HG03103 (cell line): ENCODE data around the gene LRRN4CL.
A peak's percentile ranks its signal among the peaks of the same experiment; 100 is the strongest.
"Not testable (repeated sequence)": the region's sequence is repeated elsewhere in the genome, so short reads cannot be mapped to it uniquely, and the experiment has no call there.

ENCODE experiments used
- ATAC-seq: cut with Tn5 transposase; IDR thresholded peaks from one replicate; pipeline ENCODE4 v1.9.1; 2021; ENCODE audit warnings: low read depth; ENCODE audit not compliant: unreplicated experiment

LRRN4CL gene

DNA sequence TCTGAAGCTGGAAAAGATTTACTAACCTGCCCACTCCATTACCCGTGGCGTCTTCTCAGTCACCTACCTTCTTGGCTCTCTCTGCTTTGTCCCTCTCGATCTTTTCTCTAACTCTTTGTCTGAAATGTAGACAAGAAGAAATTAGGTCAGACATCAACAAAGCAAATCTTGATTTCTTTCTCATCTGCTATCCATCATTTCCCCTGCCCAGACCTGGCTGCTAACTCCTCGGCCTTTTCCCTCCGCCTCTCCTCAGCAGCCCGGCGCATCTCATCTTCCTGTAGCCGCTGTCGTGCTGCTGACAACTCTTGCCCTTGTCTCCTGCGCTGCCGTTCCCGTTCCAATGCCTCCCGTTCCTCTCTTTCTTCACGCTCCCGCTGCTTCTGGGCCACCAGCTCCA, 11.6 kb downstream of the LRRN4CL start:
- ATAC-seq, result no peak

DNA sequence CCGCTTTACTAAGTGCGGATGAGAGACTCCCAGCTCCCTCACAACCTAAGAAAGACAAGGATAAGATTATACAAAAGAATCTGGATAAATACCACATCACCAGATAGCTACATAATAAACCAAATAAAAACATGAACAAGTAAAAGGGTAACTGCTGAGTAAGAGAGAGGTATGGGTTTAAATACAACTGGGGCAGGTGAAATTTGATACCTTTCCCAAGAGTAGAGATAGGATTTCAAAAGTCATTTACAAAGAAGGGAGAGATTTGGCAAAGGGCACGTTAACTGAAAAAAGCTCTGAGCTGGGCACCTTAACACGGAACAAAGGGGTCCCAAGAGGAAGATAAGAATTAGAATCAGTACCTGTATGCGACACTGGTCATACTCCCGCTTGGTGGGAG, 12.2 kb downstream of the LRRN4CL start:
- ATAC-seq, result no peak

DNA sequence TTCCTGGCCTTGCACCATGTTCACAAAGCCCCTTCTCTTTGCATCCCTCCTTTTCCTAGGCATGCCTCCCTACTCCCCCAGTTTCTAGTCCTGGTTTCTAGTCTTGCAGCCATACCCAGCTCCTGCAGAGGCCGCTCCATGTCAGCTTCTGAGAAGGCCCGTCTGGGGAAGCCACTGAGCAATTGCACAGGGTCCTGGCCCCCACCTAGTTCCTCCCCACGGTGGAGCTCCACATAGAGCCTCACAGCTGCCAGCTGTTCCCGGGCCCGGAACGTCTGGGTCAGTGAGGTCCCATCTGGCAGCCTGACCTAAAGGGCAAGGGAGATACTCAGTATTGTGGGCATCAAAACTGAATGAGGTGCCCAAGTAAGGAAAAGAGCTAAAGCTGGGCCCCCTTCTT, 12.6 kb downstream of the LRRN4CL start:
- no peak for ATAC-seq

DNA sequence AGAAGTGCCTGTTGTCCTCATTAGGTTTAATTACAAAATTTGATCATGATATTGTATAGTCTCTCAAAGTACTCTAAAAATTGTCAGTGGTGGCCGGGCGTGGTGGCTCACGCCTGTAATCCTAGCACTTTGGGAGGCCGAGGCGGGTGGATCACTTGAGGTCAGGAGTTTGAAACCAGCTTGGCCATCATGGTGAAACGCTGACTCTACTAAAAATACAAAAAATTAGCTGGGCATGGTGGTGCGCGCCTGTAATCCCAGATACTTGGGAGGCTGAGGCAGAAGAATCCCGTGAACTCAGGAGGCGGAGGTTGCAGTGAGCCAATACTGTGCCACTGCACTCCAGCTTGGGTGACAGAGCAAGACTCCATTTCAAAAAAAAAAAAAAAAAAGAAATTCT, 13.9 kb downstream of the LRRN4CL start:
- not testable (repeated sequence) for ATAC-seq

DNA sequence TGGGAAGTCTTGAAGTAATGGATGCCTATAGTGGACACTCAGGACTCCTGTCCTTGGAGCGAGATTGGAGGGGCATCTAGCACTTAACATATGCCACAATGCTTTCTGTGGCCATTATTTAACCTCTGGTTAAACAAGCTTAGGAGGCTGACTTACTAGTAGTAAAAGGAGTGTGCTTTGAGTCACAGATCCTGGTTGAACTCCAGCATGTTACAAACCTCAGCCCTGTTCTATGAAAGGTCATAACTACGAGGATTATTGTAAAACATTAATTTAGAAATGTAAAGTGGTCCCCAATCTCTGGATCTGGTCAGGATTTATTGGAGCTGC, 16.2 kb downstream of the LRRN4CL start:
- ATAC-seq, result no peak

DNA sequence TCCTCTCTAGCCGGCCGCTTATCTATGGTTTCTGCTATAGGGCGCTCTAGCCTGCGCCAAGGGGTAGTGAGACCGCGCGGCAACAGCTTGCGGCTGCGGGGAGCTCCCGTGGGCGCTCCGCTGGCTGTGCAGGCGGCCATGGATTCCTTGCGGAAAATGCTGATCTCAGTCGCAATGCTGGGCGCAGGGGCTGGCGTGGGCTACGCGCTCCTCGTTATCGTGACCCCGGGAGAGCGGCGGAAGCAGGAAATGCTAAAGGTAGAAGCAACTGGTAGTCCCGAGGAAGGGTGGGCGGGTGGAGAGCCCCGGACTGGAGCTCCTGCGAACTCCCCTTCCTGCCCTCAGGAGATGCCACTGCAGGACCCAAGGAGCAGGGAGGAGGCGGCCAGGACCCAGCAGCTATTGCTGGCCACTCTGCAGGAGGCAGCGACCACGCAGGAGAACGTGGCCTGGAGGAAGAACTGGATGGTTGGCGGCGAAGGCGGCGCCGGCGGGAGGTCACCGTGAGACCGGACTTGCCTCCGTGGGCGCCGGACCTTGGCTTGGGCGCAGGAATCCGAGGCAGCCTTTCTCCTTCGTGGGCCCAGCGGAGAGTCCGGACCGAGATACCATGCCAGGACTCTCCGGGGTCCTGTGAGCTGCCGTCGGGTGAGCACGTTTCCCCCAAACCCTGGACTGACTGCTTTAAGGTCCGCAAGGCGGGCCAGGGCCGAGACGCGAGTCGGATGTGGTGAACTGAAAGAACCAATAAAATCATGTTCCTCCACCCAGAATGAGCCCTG, 17.5 kb downstream of the LRRN4CL start, which contains the start of the genes LBHD1 and UQCC3:
TSS of gene LBHD1 (minus strand) at position 660 of the 782 bp plus-strand sequence. CDS start 2,236 bp downstream, outside the sequence.
TSS of gene UQCC3 (plus strand) at position 66 of the 782 bp plus-strand sequence. CDS start at position 139, 73 bp downstream.
- ATAC-seq, result peak; percentile 51

DNA sequence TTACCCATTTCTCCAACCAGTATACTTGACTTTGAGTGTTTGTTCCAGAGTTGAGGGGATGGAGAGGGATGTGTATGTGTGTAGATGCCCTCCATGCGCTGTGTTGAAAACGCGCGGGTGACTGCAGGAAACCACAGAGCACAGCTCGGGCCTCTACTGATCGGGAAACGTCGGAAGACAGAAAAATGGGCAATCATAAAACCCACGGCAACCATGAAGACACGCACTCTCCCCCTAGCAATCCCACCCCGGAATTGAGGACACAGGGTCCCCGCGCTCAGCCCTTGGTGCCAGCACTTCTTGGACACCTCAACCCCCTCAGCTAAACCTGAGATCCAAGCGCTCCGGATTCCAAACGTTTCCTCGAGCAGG, 18.1 kb downstream of the LRRN4CL start:
- ATAC-seq, result no peak

DNA sequence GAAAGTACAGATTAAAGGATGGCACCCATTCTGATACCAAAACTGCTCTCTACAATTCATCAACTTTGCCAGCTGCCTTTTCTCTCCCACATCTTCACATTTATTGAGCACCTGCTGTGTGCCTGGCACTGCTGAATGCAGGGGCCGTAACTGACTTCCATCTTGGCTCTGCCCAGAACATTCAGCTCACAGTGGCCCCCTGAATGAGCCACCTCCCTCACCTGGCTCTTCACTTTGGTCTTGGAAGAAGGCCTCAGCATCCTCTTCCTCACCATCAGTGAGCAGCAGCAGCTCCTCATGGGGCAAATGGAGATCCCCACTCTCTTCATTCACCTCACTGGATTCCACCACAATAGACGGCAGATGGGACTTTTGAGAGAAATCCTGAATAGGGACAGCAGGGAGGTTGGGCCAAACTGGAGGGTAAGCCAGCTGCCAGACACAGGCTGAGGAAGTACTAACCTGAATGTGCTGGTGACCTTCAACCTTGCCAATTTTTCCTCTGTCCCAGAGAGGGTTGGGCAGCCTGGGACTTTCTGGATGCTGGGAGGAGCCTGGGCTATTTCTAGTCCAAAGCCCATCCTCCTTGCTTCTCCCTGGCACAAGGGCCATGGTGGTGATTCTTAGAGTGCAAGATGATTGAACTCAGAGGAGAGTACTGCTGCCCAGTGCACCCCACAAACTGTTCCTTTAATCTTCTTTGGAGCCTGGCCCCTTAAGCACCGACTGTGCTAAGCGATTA, 19.7 kb downstream of the LRRN4CL start:
- no peak for ATAC-seq

DNA sequence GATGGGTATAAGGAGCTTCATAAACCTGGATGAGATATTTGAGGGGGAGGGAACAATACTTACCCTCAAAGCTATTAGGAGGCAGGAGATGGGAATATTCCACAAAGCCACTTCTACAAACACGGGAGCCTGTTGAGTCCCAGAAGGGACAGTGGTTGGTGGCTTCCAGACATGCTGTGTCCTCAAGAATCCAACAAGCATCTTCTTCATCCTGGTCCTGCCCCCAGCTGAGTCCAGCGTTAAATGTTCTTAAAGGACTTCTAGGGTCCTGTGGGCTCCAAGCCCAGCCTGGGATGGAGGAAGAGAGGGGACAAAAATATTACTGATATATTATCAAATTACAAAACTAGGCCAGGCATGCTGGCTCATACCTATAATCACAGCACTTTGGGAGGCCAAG, 21.9 kb downstream of the LRRN4CL start:
- ATAC-seq, result no peak

DNA sequence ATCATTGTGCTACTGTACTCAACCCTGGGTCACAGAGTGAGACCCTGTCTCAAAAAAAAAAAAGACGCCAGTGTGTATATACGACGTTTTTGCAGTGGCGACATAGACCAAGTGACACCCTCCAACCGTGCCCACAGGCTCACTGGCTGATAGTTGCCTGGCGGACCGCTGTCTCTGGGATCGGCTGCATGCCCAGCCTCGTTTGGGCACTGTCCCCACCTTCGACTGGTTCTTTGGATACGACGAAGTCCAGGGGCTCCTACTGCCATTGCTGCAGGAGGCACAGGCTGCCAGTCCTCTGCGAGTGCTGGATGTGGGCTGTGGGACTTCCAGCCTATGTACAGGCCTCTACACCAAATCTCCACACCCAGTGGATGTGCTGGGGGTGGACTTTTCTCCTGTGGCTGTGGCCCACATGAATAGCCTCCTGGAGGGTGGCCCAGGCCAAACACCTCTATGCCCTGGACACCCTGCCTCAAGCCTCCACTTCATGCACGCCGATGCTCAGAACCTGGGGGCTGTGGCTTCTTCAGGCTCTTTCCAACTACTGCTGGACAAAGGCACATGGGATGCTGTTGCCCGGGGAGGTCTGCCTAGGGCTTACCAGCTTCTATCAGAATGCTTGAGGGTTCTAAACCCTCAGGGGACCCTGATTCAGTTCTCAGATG, 22.9 kb downstream of the LRRN4CL start:
- ATAC-seq, result no peak

DNA sequence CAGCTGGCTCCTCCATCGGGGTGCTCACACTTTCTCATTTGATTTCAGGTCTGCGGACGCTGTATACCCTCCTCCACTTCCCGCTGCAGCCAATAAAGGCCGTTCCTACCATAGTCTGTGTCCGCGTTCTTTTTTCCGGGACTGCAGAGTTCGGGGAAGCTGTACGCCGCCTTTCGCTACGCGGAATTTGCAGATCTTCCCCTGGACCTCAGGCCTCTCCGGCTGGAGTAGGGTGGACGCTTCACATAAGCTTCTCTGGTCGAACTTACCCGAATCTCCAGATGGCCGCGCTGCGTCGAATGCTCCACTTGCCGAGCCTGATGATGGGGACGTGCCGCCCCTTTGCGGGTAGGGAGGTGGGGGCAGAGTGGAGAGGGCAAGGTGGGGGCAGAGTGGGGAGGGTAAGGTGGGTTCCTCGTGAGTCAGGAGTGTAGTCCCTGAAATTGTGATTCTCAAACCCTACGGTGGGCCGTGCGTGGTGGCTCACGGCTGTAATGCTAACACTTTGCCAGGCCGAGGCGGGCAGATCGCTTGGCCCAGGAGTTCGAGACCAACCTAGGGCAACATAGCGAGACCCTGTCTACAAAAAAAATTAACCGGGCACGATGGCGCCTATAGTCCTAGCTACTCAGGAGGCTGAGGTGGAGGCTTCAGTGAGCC, 23.6 kb downstream of the LRRN4CL start:
- no peak for ATAC-seq

DNA sequence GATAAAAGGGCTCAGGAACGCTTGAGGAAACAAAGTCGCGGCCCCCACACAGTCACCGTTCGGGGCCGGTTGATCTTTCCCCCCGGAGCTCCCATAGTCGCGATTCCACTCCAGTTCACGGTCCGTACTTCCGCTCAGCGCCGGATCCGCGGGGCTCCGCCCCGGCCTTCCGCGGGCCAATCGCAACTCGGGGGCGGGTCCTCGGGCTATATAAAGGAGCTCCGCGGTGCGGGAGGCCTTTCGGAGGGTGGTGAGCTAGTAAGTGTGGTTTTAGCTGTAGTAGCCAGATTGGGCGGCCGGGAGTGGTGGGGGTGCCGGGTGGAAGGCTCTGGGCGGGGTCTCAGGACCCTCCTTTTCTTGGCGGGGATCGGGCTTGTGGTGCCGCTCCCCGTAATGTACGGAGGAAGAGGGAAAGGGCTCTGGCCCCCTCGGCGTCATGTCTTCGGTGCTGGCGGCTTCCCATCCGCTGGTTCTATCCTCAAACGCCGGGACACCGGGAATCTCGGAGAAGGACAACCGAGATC, 24.2 kb downstream of the LRRN4CL start, which contains the start of the genes C11orf98 and CSKMT:
TSS of gene C11orf98 (minus strand) at position 136 of the 524 bp plus-strand sequence. CDS start at position 95, 41 bp downstream.
TSS of gene CSKMT (plus strand) at position 238 of the 524 bp plus-strand sequence. CDS start 568 bp downstream, outside the sequence.
- ATAC-seq, result peak; percentile 67

DNA sequence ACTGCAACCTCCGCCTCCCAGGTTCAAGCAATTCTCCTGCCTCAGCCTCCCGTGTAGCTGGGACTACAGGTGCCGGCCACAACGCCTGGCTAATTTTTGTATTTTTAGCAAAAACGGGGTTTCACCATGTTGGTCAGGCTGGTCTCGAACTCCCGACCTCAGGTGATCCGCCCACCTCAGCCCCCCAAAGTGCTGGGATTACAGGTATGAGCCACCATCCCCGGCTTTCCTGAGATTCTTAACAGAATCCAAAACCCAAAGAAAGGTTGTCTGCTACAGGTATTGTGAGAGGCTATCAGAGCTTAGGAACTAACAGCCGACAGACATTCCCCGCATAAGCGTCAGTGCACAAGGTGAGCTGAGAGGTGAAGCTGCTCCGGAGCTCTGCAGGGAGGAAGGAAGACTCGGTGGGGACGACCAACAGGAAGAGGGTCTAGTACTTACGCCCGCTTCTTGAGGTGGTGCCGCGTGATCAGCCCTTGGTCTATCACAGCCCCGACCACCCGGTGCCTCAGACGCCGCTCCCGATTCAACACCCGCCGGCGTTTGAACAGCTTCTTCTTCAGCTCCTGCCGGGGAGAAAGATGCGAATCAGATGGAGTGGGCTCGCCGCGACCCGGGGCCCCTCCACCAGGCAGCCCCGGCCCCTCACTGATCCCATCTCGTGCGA, 24.8 kb downstream of the LRRN4CL start:
- ATAC-seq, result peak; percentile 23

DNA sequence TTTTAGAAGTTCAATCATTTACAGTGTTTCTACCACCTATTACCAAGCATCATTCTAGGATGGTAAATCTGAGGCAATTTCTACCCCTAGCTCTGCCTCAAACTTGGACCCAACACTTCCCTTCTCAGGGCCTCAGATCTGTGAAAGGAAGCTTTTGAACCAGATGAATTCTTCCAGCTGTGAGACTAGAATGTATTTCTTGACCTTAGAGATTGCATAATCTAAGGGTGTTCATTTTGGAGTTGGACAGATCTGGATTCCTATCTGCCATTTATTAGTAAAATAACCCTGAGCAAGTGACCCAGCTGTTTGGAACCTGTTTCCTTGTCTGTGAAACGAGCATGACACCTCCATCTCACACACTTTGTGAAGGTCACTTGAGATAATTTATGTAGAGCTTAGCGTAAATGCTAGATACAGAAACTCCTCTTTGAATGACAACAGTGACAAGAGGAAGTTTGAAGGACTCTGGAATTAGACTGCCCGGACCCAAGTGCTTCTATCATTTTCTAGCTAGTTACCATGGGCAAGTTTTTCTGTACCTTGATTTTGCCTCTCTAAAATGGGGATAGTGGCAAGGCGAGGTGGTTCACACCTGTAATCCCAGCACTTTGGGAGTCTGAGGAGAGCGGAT, 32.4 kb downstream of the LRRN4CL start:
- no peak for ATAC-seq

DNA sequence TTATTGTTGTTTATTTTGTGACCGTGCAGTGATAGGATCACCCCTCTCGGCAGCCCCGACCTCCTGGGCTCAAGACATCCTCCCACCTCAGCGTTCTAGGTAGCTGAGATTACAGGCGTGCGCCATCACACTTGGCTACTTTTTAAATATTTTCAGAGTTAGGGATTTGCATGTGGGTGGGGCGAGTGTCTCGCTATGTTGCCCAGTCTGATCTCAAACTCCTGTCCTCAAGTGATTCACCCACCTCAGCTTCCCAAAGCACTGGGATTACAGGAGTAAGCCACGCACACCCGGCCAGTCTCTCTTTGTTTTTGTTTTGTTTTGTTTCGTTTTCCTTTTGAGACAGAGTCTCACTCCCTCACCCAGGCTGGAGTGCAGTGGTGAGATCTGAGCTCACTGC, 35.0 kb downstream of the LRRN4CL start:
- no peak for ATAC-seq

DNA sequence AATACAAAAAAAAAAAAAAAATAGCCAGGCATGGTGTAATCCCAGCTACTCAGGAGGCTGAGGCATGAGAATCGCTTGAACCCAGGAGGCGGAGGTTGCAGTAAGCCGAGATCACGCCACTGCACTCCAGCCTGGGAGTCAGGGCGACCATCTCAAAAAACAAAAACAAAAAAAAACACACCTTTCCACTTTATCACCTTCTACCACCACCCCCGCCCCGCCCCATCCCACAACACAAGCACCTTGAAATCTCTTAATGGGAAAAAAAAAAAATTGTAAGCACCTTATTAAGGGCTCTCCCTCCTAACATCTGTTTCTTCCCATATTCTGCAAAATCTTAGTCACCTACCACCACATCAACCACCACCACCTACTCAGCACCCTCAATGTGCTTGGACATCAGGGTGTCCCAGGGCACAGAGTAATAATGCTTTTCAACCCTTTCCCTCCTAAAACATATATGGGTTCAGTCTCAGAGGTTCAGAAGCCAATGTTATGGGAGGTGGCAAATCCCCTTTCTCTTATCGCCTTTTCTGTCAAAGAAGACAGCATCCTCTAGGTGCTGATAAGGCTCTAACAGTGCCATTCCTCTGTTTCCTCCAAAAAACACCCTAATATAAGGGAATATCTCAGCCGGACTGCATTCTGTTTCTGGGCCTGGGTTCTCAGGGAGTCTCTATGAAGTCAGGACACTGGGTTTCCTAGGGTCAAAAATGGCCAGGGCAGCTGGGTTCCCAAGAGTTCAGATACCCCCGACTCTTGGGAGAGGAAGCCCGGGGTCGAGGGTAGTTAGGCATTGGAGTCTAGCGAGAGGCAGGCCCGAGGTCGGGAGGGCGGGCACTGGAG, 36.9 kb downstream of the LRRN4CL start:
- ATAC-seq, result peak; percentile 8

DNA sequence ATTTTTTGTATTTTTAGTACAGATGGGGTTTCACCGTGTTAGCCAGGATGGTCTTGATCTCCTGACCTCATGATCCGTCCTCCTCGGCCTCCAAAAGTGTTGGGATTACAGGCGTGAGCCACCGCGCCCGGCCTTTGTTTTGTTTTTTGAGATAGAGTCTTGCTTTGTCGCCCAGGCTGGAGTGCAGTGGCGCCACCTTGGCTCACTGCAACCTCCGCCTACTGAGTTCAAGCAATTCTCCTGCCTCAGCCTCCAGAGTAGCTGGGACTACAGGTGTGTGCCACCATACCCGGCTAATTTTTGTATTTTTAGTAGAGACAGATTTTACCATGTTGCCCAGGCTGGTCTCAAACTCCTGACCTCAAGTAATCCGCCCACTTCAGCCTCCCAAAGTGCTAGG, 39.0 kb downstream of the LRRN4CL start:
- ATAC-seq, result not testable (repeated sequence)

DNA sequence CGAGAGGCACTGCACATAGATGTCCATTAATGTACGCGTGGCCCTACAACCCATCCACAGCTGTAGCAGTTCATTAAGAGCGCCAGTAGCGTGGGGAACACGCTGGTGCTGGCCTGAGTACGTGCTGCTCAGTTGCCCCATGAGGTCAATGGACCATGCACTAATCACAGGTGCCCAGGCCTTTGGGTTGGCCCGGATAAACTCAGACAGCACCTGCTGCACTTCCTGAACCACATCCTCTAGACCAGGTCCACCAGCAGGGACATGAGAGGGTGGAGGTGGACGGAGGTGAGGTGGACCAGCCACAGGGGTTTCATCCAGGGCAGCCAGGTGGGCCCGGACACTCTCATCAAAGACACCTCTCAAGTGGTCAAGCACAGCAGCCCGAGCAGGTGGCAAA, 39.8 kb downstream of the LRRN4CL start:
- ATAC-seq, result no peak
